ENCODE results near the gene OMA1. TPM values are rescaled to one million over a fixed set of nuclear protein-coding genes. Genes with fewer than 3 reads are reported as not detected.
"Not testable (repeated sequence)": the region's sequence is repeated elsewhere in the genome, so short reads cannot be mapped to it uniquely, and the experiment has no call there.

The OMA1 gene
- total RNA-seq, 1 donor from 2014 or later, result 32.6 TPM

- no peak for DNase-seq (ENCODE audit: low spot score)
- intact Hi-C loops (cut with DNase I), result loop anchor here (10.0 kb wide), 1 partner anchor 112 kb away; no protein-coding TSS in a partner anchor
Observed at GRCh38 chr1:58543260-58543659, 3.3 kb downstream of the OMA1 start.

- no peak for DNase-seq (ENCODE audit: low spot score)
- intact Hi-C loops (cut with DNase I), result no loop called here
Observed at GRCh38 chr1:58539553-58539952, 7.0 kb downstream of the OMA1 start.

GRCh38 chr1:58538821-58539220, 7.7 kb downstream of the OMA1 start:
- intact Hi-C loops (cut with DNase I), result no loop called here
- no peak for DNase-seq (ENCODE audit: low spot score)

GRCh38 chr1:58531842-58532241, 14.7 kb downstream of the OMA1 start:
- DNase-seq (ENCODE audit: low spot score); intact Hi-C loops (cut with DNase I): not testable (repeated sequence)

- DNase-seq (ENCODE audit: low spot score), result no peak
- intact Hi-C loops (cut with DNase I), result no loop called here
Observed at GRCh38 chr1:58529284-58529683, 17.2 kb downstream of the OMA1 start.

- no peak for DNase-seq (ENCODE audit: low spot score)
- intact Hi-C loops (cut with DNase I), result no loop called here
Observed at GRCh38 chr1:58528518-58528917, 18.0 kb downstream of the OMA1 start.

- no peak for DNase-seq (ENCODE audit: low spot score)
- intact Hi-C loops (cut with DNase I), result no loop called here
Observed at GRCh38 chr1:58524353-58524945, 22.1 kb downstream of the OMA1 start.

- intact Hi-C loops (cut with DNase I), result loop anchor here (2.0 kb wide), 2 partner anchors 31 to 137 kb away; partner anchors contain the start of gene OMA1
- no peak for DNase-seq (ENCODE audit: low spot score)
Observed at GRCh38 chr1:58515794-58516401, 30.6 kb downstream of the OMA1 start.

GRCh38 chr1:58513956-58514355, 32.6 kb downstream of the OMA1 start:
- intact Hi-C loops (cut with DNase I), result loop anchor here (2.0 kb wide), 1 partner anchor 33 kb away; the partner anchor contains the start of gene OMA1
- no peak for DNase-seq (ENCODE audit: low spot score)

- intact Hi-C loops (cut with DNase I), result no loop called here
- DNase-seq (ENCODE audit: low spot score), result no peak
Observed at GRCh38 chr1:58508629-58509028, 37.9 kb downstream of the OMA1 start.

- intact Hi-C loops (cut with DNase I), result no loop called here
Observed at GRCh38 chr1:58505286-58505685, 41.2 kb downstream of the OMA1 start.

GRCh38 chr1:58502519-58502918, 44.0 kb downstream of the OMA1 start:
- DNase-seq (ENCODE audit: low spot score), result no peak

More at GRCh38 chr1:58505286-58505685, 41.2 kb downstream of the OMA1 start:
- DNase-seq (ENCODE audit: low spot score), result no peak

GRCh38 chr1:58500043-58500442, 46.5 kb downstream of the OMA1 start:
- no peak for DNase-seq (ENCODE audit: low spot score)
- intact Hi-C loops (cut with DNase I), result no loop called here

More at GRCh38 chr1:58502519-58502918, 44.0 kb downstream of the OMA1 start:
- intact Hi-C loops (cut with DNase I), result no loop called here

GRCh38 chr1:58497499-58497898, 49.0 kb downstream of the OMA1 start:
- DNase-seq (ENCODE audit: low spot score), result no peak
- intact Hi-C loops (cut with DNase I), result no loop called here

GRCh38 chr1:58496042-58496441, 50.5 kb downstream of the OMA1 start:
- DNase-seq (ENCODE audit: low spot score), result no peak
- intact Hi-C loops (cut with DNase I), result no loop called here

GRCh38 chr1:58488914-58489313, 57.6 kb downstream of the OMA1 start:
- intact Hi-C loops (cut with DNase I); DNase-seq (ENCODE audit: low spot score): not testable (repeated sequence)

- DNase-seq (ENCODE audit: low spot score), result no peak
- intact Hi-C loops (cut with DNase I), result no loop called here
Observed at GRCh38 chr1:58487002-58487401, 59.5 kb downstream of the OMA1 start.

- intact Hi-C loops (cut with DNase I), result no loop called here
- DNase-seq (ENCODE audit: low spot score), result no peak
Observed at GRCh38 chr1:58481962-58482361, 64.6 kb downstream of the OMA1 start.

- intact Hi-C loops (cut with DNase I), result no loop called here
- DNase-seq (ENCODE audit: low spot score), result no peak
Observed at GRCh38 chr1:58480191-58480590, 66.3 kb downstream of the OMA1 start.

GRCh38 chr1:58477390-58477789, 69.1 kb downstream of the OMA1 start:
- intact Hi-C loops (cut with DNase I), result no loop called here
- DNase-seq (ENCODE audit: low spot score), result no peak

- DNase-seq (ENCODE audit: low spot score), result no peak
- intact Hi-C loops (cut with DNase I), result no loop called here
Observed at GRCh38 chr1:58476179-58476578, 70.3 kb downstream of the OMA1 start.

Measured in cardiac septum (tissue), 1 donor.